Thyroid gland (tissue), 4 donors: ENCODE measurements around the gene DRC1. TPM values are rescaled to one million over a fixed set of nuclear protein-coding genes. Genes with fewer than 3 reads are reported as not detected.

Experiments used
- DNase-seq, 2 donors: peaks; one replicate each; pipeline ENCODE4 v3.0.0-alpha.2; 2019
- H3K27ac ChIP-seq, 3 donors: fragments of 200-600 bp; sonication (generic); 1 replicate in 2 of 3; 2 replicates in 1 of 3; pipeline ENCODE4 v1.5.1; 2016 to 2019; ENCODE audit warnings: mild to moderate bottlenecking in 1 of 3, moderate library complexity in 1 of 3
- H3K27me3 ChIP-seq: fragments of 200-600 bp; sonication (generic); one replicate; pipeline ENCODE4 v1.5.1; 2019
- H3K36me3 ChIP-seq, 2 donors: fragments of 200-600 bp; sonication (generic); one replicate each; pipeline ENCODE4 v1.5.1; 2016 to 2019
- H3K4me1 ChIP-seq, 2 donors: fragments of 200-600 bp; sonication (generic); one replicate each; pipeline ENCODE4 v1.5.1; 2017 to 2019
- H3K4me3 ChIP-seq, 3 donors: fragments of 200-600 bp; sonication (generic); replicated peaks in 1 of 3; 1 replicate in 2 of 3; 2 replicates in 1 of 3; pipeline ENCODE4 v1.5.1; 2016; ENCODE audit warnings: mild to moderate bottlenecking in 1 of 3
- H3K9me3 ChIP-seq: fragments of 200-600 bp; sonication (generic); one replicate; pipeline ENCODE4 v1.5.1; 2017
- CTCF ChIP-seq, 6 experiments: fragments of 200-600 bp in 3 of 6; fragments of 450-650 bp in 3 of 6; sonication (generic) in 3 of 6; IDR thresholded peaks; one replicate each; pipeline ENCODE4 v1.5.1; 2016 to 2019; ENCODE audit warnings: antibody characterized with exemption in 6 of 6, mild to moderate bottlenecking in 2 of 6, inconsistent platforms in 1 of 6, moderate library complexity in 1 of 6
- POLR2A ChIP-seq, 2 donors: fragments of 450-650 bp; IDR thresholded peaks; one replicate each; pipeline ENCODE4 v1.6.1; 2017; ENCODE audit warnings: antibody characterized with exemption in 2 of 2, mild to moderate bottlenecking in 2 of 2, moderate library complexity in 1 of 2
- WGBS, 2 donors: methylation state at CpG; one replicate each; pipeline ENCODE4 v1.1.5; 2017; 5-methylcytosine and 5-hydroxymethylcytosine counted together
- intact Hi-C: fragments of 100-400 bp; cut with DNase I; formaldehyde crosslinking; loops from one replicate; pipeline ENCODE4 v1.15.1; 2023
- total RNA-seq, 4 donors: library from RNA; depleted of rRNA; stranded (reverse); fragments of >200 nt; gene quantifications; one replicate each; pipeline ENCODE4 v1.2.3, GENCODE V29; 2016

Gene DRC1
- total RNA-seq, 4 donors from 2014 or later: not detected

GRCh38 chr2:26493566-26493965, 91.8 kb downstream of the DRC1 start:
- peaks cover 0 to 10% of the 10 kb centered on the region in 2 donors for H3K4me1 ChIP-seq
- H3K27me3 ChIP-seq: no peaks in the 10 kb centered on the region
- 91 to 92% methylated on average over 10 of the region's 10 CpGs for WGBS, 2 donors
- no peaks in the 10 kb centered on the region for H3K9me3 ChIP-seq
- TF ChIP-seq POLR2A (IDR thresholded peaks at IDR 0.05) (no peak), CTCF (IDR thresholded peaks at IDR 0.05) (no peak)
- no peaks in the 10 kb centered on the region for H3K36me3 ChIP-seq
- no peak overlapping the region for H3K27ac ChIP-seq
- DNase-seq: no peak
- intact Hi-C loops: no loop called here
- no peak overlapping the region for H3K4me3 ChIP-seq

GRCh38 chr2:26494199-26494598, 92.5 kb downstream of the DRC1 start:
- Histone ChIP-seq H3K27ac (no peak overlapping the region), H3K27me3 (no peaks in the 10 kb centered on the region), H3K36me3 (no peaks in the 10 kb centered on the region), H3K9me3 (no peaks in the 10 kb centered on the region), H3K4me3 (no peak overlapping the region), H3K4me1 (peaks cover 0 to 10% of the 10 kb centered on the region in 2 donors)
- intact Hi-C loops: no loop called here
- no peak for DNase-seq
- 97 to 100% methylated on average over 4 of the region's 4 CpGs for WGBS, 2 donors
- no peak for TF ChIP-seq CTCF (IDR thresholded peaks at IDR 0.05)
- no peak for TF ChIP-seq POLR2A (IDR thresholded peaks at IDR 0.05)

GRCh38 chr2:26494891-26495290, 93.2 kb downstream of the DRC1 start:
- Histone ChIP-seq H3K4me1 (peaks cover 0 to 10% of the 10 kb centered on the region in 2 donors), H3K36me3 (no peaks in the 10 kb centered on the region), H3K27ac (no peak overlapping the region), H3K4me3 (no peak overlapping the region), H3K9me3 (no peaks in the 10 kb centered on the region), H3K27me3 (no peaks in the 10 kb centered on the region)
- WGBS, 2 donors: 88 to 94% methylated on average over 8 of the region's 8 CpGs
- intact Hi-C loops: no loop called here
- no peak for DNase-seq
- TF ChIP-seq CTCF (IDR thresholded peaks at IDR 0.05): no peak

GRCh38 chr2:26495705-26496297, 94.1 kb downstream of the DRC1 start:
- DNase-seq: peak in 1 of 2 donors; percentile 32
- WGBS, 2 donors: 32 to 51% methylated on average over 8 of the region's 8 CpGs

More at GRCh38 chr2:26495705-26496297, 94.1 kb downstream of the DRC1 start:
- TF ChIP-seq CTCF (IDR thresholded peaks at IDR 0.05) (no peak), POLR2A (IDR thresholded peaks at IDR 0.05) (no peak)
- Histone ChIP-seq H3K36me3 (no peaks in the 10 kb centered on the region), H3K27me3 (no peaks in the 10 kb centered on the region), H3K27ac (no peak overlapping the region), H3K9me3 (no peaks in the 10 kb centered on the region), H3K4me1 (peaks cover 0 to 10% of the 10 kb centered on the region in 2 donors), H3K4me3 (no peak overlapping the region)
- intact Hi-C loops: no loop called here
